GM13977 (cell line): ENCODE measurements around the gene EIF3A.
A peak's percentile ranks its signal among the peaks of the same experiment; 100 is the strongest.

Experiments
- DNase-seq: peaks from one replicate; pipeline ENCODE4 v3.0.0; 2012; ENCODE audit warnings: low spot score
- CTCF ChIP-seq: IDR thresholded peaks from 2 replicates; pipeline ENCODE4 v1.5.1; 2012; ENCODE audit warnings: mild to moderate bottlenecking, control low read depth; ENCODE audit not compliant: insufficient read depth; ENCODE audit errors: extremely low read depth, missing control alignments
- in situ Hi-C: fragments of 300-500 bp; cut with MboI; formaldehyde crosslinking; loops from one replicate; pipeline ENCODE4 v1.12.0; 2022; ENCODE audit warnings: low sequenced_read_pairs, low pct_unique_long_range_greater_than_20kb, mixed read lengths, inconsistent platforms; ENCODE audit not compliant: unreplicated experiment

EIF3A gene

DNA sequence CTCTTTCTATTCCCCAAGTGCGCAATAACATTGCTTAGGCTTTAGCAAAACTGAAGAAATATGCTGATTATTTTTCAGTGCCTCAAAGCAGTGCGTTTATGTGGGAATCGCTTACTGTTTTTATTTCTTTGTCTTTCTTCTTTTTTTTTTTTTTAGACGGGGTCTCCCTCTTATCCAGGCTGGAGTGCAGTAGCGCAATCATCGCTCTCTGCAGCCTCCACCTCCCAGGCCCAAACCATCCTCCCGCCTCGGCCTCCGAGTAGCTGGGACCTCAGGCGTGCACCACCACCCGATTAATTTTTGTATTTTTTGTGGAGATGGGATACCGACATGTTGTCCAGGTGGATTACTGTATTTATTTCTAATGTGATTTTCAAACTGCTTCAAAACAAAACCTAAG is 24.5 kb upstream of the EIF3A start:
- in situ Hi-C loops, result no loop called here
- no peak for DNase-seq
- no peak for TF ChIP-seq CTCF

DNA sequence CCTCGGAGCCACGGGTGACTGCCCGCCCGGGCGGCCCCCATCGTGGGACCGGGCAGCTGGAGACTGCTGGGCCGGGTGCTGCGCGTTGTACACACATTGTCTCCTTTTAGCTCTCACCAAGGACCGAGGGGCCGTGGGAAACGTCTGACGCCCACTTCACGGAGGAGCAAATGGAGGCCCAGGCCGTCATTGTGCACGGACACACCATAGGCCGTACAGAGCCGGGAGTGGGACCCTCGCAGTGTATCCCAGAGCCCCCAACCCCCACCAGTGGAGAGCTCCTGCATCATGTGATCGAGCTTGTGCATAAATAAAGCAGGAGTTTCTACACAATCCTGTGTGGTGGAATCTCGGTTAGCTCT is 24.0 kb upstream of the EIF3A start:
- DNase-seq, result peak; percentile 45
- TF ChIP-seq CTCF, result no peak
- in situ Hi-C loops, result no loop called here

- DNase-seq, result peak; percentile 97
- in situ Hi-C loops, result no loop called here
- TF ChIP-seq CTCF, result no peak
Observed at GRCh38 chr10:119103903-119104653, 23.5 kb upstream of the EIF3A start, which contains the start of gene DENND10. Gene DENND10 (plus strand): TSS chr10:119104113. CDS start chr10:119104143, 30 bp downstream.

DNA sequence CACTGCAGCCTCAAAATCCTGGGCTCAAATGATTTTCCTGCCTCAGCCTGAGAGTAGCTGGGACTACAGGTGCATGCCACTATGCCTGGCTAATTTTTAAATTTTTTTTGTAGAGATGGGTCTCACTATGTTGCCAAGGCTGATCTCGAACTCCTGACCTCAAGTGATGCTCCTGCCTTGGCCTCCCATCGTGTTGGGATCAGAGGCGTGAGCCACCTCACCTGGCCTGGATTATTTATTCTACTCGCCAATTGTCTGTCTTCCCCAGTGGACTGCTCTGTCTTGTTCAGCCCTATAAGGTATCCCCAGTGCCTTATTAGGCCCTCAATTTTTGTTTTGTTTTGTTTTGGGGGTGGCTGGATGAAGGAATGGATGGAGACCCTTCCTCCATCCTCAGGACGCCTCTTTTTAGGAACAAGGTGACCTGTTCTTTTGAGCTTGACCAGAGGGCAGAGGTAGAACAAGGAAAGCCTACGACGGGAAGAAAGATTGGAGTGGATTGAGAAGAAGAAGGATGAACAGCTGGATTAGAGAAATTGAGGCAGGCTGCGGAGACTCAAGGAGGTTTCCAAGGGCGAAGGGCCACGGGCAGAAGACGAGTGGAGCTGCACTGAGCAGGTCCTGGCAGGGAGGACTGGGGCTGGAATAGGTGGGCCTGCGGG is 22.8 kb upstream of the EIF3A start:
- no peak for DNase-seq
- in situ Hi-C loops, result no loop called here
- no peak for TF ChIP-seq CTCF

DNA sequence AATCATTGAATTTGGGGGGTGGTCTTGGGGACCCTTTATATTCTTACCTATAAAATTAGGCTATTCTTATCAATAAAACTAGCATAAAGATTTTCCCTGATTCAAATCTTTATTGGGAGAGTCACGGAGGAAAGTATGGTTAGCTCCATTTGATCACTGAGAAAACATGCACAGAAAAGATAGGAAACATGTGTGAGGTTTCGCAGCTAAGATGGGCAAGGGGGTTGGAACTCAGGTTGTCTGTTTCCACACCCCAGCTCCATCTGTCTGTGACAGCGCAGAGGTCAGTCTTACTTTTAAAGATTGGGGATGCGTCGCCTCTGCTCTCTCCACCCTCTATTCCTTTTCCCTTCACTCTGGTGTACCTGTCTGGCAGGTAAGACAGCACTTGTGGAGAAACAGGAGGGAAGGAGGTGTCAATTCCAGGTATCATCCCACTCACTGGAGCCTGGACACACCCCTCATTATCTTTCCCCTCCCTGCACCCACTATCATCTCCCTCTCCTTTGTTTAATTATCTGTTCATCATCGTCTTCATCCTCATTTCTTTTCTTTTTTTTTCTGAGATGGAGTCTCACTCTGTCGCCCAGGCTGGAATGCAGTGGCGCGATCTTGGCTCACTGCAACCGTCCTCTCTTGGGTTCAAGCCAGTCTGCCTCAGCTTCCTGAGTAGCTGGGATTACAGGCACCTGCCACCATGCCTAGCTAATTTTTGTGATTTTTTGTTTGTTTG is 20.9 kb upstream of the EIF3A start:
- no peak for DNase-seq
- no peak for TF ChIP-seq CTCF
- in situ Hi-C loops, result no loop called here

- no peak for TF ChIP-seq CTCF
- DNase-seq, result no peak
- in situ Hi-C loops, result no loop called here
Observed at GRCh38 chr10:119100434-119101238, 20.0 kb upstream of the EIF3A start.
